GM12891 (cell line): ENCODE results near the gene DVL3.
"Not testable (repeated sequence)": the region's sequence is repeated elsewhere in the genome, so short reads cannot be mapped to it uniquely, and the experiment has no call there.

ENCODE experiments used
- DNase-seq: peaks from one replicate; pipeline ENCODE4 v3.0.0; 2011; ENCODE audit warnings: low spot score; ENCODE audit not compliant: insufficient read length
- FAIRE-seq: peaks from 2 replicates; lab custom pipeline; 2011; peaks lifted over from hg19 to GRCh38; lab: Jason Lieb, UNC
- PAX5 ChIP-seq: IDR thresholded peaks from 2 replicates; pipeline ENCODE4 v1.6.1; 2011; ENCODE audit warnings: low read length, moderate library complexity, mild to moderate bottlenecking; ENCODE audit not compliant: insufficient read depth, severe bottlenecking
- POLR2A ChIP-seq: IDR thresholded peaks from 2 replicates; pipeline ENCODE4 v1.6.1; 2011; ENCODE audit warnings: low read depth, low read length, control low read depth
- POLR2AphosphoS5 ChIP-seq: IDR thresholded peaks from 2 replicates; pipeline ENCODE4 v1.6.1; 2011; ENCODE audit warnings: low read depth, low read length, control low read depth
- POU2F2 ChIP-seq: IDR thresholded peaks from 2 replicates; pipeline ENCODE4 v1.6.1; 2011; ENCODE audit warnings: low read depth, mild to moderate bottlenecking, control low read depth, low read length, moderate library complexity
- SPI1 ChIP-seq: IDR thresholded peaks from 2 replicates; pipeline ENCODE4 v1.6.1; 2011; ENCODE audit warnings: low read depth, low read length, control low read depth
- TAF1 ChIP-seq: IDR thresholded peaks from 2 replicates; pipeline ENCODE4 v1.6.1; 2011; ENCODE audit warnings: low read depth, low read length, control low read depth

The DVL3 gene

GRCh38 chr3:184155644-184156521, 706 bp downstream of the DVL3 start:
- DNase-seq (no peak), FAIRE-seq (peak; percentile 33)
- no peak for TF ChIP-seq POLR2AphosphoS5
- no peak for TF ChIP-seq TAF1
- TF ChIP-seq POLR2A, result no peak

- FAIRE-seq, result no peak
- TF ChIP-seq TAF1, result no peak
- TF ChIP-seq PAX5, result no peak
- TF ChIP-seq SPI1, result no peak
- no peak for TF ChIP-seq POU2F2
- TF ChIP-seq POLR2AphosphoS5, result no peak
- no peak for DNase-seq
Observed at GRCh38 chr3:184156522-184156955, 1.4 kb downstream of the DVL3 start.

GRCh38 chr3:184157206-184157605, 2.0 kb downstream of the DVL3 start:
- TF ChIP-seq POU2F2 (no peak), TAF1 (no peak), POLR2A (no peak), SPI1 (no peak), PAX5 (no peak), POLR2AphosphoS5 (no peak)
- FAIRE-seq (no peak), DNase-seq (no peak)

GRCh38 chr3:184158404-184158803, 3.2 kb downstream of the DVL3 start:
- DNase-seq (no peak), FAIRE-seq (no peak)
- TF ChIP-seq TAF1 (no peak), POU2F2 (no peak)

- TF ChIP-seq SPI1, result peak; percentile 61
- no peak for TF ChIP-seq PAX5
- FAIRE-seq (no peak), DNase-seq (peak; percentile 58)
Observed at GRCh38 chr3:184160456-184160855, 5.3 kb downstream of the DVL3 start.

- not testable (repeated sequence) for FAIRE-seq, DNase-seq
Observed at GRCh38 chr3:184162571-184163070, 7.4 kb downstream of the DVL3 start.

- no peak for TF ChIP-seq POU2F2
- no peak for TF ChIP-seq SPI1
- TF ChIP-seq TAF1, result no peak
- FAIRE-seq, result no peak
- no peak for DNase-seq
Observed at GRCh38 chr3:184164648-184165330, 9.6 kb downstream of the DVL3 start.

GRCh38 chr3:184165543-184165942, 10.4 kb downstream of the DVL3 start:
- TF ChIP-seq POLR2A (no peak), TAF1 (no peak)
- FAIRE-seq (peak; percentile 55), DNase-seq (no peak)

GRCh38 chr3:184166671-184167070, 11.5 kb downstream of the DVL3 start:
- no peak for DNase-seq
- FAIRE-seq, result no peak
- TF ChIP-seq PAX5, result no peak
- no peak for TF ChIP-seq POLR2AphosphoS5
- no peak for TF ChIP-seq TAF1
- no peak for TF ChIP-seq SPI1
- no peak for TF ChIP-seq POLR2A

GRCh38 chr3:184167786-184168185, 12.6 kb downstream of the DVL3 start:
- FAIRE-seq (no peak), DNase-seq (no peak)
- TF ChIP-seq TAF1 (no peak), PAX5 (no peak), SPI1 (no peak), POLR2A (no peak), POLR2AphosphoS5 (no peak), POU2F2 (no peak)

- FAIRE-seq, result no peak
Observed at GRCh38 chr3:184168363-184169120, 13.4 kb downstream of the DVL3 start.

More at GRCh38 chr3:184168363-184169120, 13.4 kb downstream of the DVL3 start:
- no peak for DNase-seq
- no peak for TF ChIP-seq POLR2AphosphoS5
- no peak for TF ChIP-seq SPI1
- no peak for TF ChIP-seq PAX5
- TF ChIP-seq POU2F2, result no peak
- no peak for TF ChIP-seq TAF1
- TF ChIP-seq POLR2A, result no peak
